OCI-LY1 (cell line): Measurements from ENCODE around the gene RPL39L.
A peak's percentile ranks its signal among the peaks of the same experiment; 100 is the strongest.

Source experiments
- H2AFZ ChIP-seq: fragments of 200-600 bp; sonication (generic), shearing (Covaris generic); 2 replicates; pipeline ENCODE4 v1.6.0; 2014; ENCODE audit warnings: antibody characterized with exemption, mild to moderate bottlenecking, low read length
- H3F3A ChIP-seq: fragments of 200-600 bp; sonication (generic), shearing (Covaris generic); 2 replicates; pipeline ENCODE4 v1.6.0; 2014; ENCODE audit warnings: mild to moderate bottlenecking, antibody characterized with exemption, low read length, moderate library complexity; ENCODE audit not compliant: insufficient read depth
- H3K27ac ChIP-seq: fragments of 200-600 bp; sonication (generic); 2 replicates; pipeline ENCODE4 v1.5.1; 2014; ENCODE audit warnings: low read length, mixed run types, mild to moderate bottlenecking, low read depth; ENCODE audit not compliant: poor library complexity, severe bottlenecking
- H3K27me3 ChIP-seq: fragments of 200-600 bp; sonication (generic); 2 replicates; pipeline ENCODE4 v1.6.0; 2014; ENCODE audit warnings: antibody characterized with exemption, mild to moderate bottlenecking, low read length, moderate library complexity; ENCODE audit not compliant: insufficient read depth
- H3K36me3 ChIP-seq: fragments of 200-600 bp; sonication (generic); 2 replicates; pipeline ENCODE4 v1.6.1; 2014; ENCODE audit warnings: mild to moderate bottlenecking, antibody characterized with exemption, low read length, moderate library complexity, mixed read lengths; ENCODE audit not compliant: insufficient read depth
- H3K4me1 ChIP-seq: fragments of 200-600 bp; sonication (generic); 2 replicates; pipeline ENCODE4 v1.5.1; 2014; ENCODE audit warnings: mild to moderate bottlenecking, low read length, moderate library complexity; ENCODE audit not compliant: insufficient read depth, severe bottlenecking
- H3K4me2 ChIP-seq: fragments of 200-600 bp; sonication (generic), shearing (Covaris generic); 2 replicates; pipeline ENCODE4 v1.6.1; 2014; ENCODE audit warnings: low read length
- H3K4me3 ChIP-seq: fragments of 200-600 bp; sonication (generic); 2 replicates; pipeline ENCODE4 v1.5.1; 2014; ENCODE audit warnings: low read length, low read depth, mild to moderate bottlenecking, mixed read lengths; ENCODE audit not compliant: poor library complexity, severe bottlenecking
- H3K79me2 ChIP-seq: fragments of 200-600 bp; shearing (Covaris generic); 2 replicates; pipeline ENCODE4 v1.6.1; 2016; ENCODE audit warnings: mixed run types, low read length, mixed read lengths; ENCODE audit not compliant: insufficient read depth
- H3K9ac ChIP-seq: fragments of 200-600 bp; sonication (generic), shearing (Covaris generic); 2 replicates; pipeline ENCODE4 v1.6.1; 2014; ENCODE audit warnings: mild to moderate bottlenecking, low read length, mixed read lengths
- H3K9me2 ChIP-seq: fragments of 200-600 bp; sonication (generic), shearing (Covaris generic); 2 replicates; pipeline ENCODE4 v1.6.1; 2014; ENCODE audit warnings: low read depth, mild to moderate bottlenecking, low read length, mixed read lengths
- H3K9me3 ChIP-seq: fragments of 200-600 bp; shearing (Covaris generic); 2 replicates; pipeline ENCODE4 v1.6.1; 2014; ENCODE audit warnings: low read length, mixed read lengths
- H4K20me1 ChIP-seq: fragments of 200-600 bp; sonication (generic), shearing (Covaris generic); 2 replicates; pipeline ENCODE4 v1.6.0; 2016; ENCODE audit warnings: mild to moderate bottlenecking, low read length; ENCODE audit not compliant: insufficient read depth
- CTCF ChIP-seq: fragments of 200-600 bp; sonication (generic), shearing (Covaris generic); IDR thresholded peaks from 2 replicates; pipeline ENCODE4 v1.5.1; 2017; ENCODE audit warnings: mild to moderate bottlenecking, antibody characterized with exemption, low read length, moderate library complexity, mixed read lengths
- EZH2 ChIP-seq: fragments of 200-600 bp; sonication (generic), shearing (Covaris generic); IDR thresholded peaks from 2 replicates; pipeline ENCODE4 v1.8.0; 2017; ENCODE audit warnings: borderline replicate concordance, mixed run types, mild to moderate bottlenecking, antibody characterized with exemption, low read length, moderate library complexity, mixed read lengths

RPL39L gene

GRCh38 chr3:187072511-187072910 lies 66.8 kb downstream of the RPL39L start:
- no peaks in the 10 kb centered on the region for H3K9me2 ChIP-seq
- H4K20me1 ChIP-seq, result no peaks in the 10 kb centered on the region
- peak overlapping the region; percentile 16 for H3K4me3 ChIP-seq
- H3K79me2 ChIP-seq, result no peaks in the 10 kb centered on the region
- no peak overlapping the region for H2AFZ ChIP-seq
- peak overlapping the region; percentile 98 for H3K27ac ChIP-seq
- no peaks in the 10 kb centered on the region for H3F3A ChIP-seq
- peaks cover 61% of the 10 kb centered on the region for H3K4me1 ChIP-seq
- peak overlapping the region; percentile 31; the same call in 1 of the 2 replicates for H3K9ac ChIP-seq
- no peak for TF ChIP-seq EZH2
- TF ChIP-seq CTCF, result no peak
- H3K4me2 ChIP-seq, result peak overlapping the region; percentile 39
- H3K27me3 ChIP-seq, result no peaks in the 10 kb centered on the region
- H3K36me3 ChIP-seq, result peaks cover 92% of the 10 kb centered on the region
- no peaks in the 10 kb centered on the region for H3K9me3 ChIP-seq

DNA sequence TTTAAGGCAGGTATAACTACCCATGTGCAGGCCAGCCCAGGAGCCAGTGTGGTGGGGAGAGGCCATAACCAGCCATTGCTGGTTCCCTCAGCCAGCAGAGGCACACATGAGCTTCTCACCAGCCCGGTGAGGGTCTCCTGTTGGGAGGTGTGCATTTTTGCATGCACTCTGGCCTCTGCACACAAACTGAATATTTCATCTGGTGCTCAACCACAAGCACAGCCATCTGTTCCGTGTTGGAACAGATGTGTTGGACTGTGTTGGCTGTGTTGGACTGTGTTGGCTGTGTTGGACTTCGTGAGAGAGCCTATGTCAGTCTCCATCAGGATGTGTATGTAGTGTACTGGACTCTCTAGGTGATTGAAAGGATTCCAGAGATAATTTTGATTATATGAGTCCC lies 67.2 kb downstream of the RPL39L start:
- H3K9me3 ChIP-seq, result no peaks in the 10 kb centered on the region
- peak overlapping the region; percentile 31 for H3K9ac ChIP-seq
- H3K4me2 ChIP-seq, result peak overlapping the region; percentile 39
- peak overlapping the region; percentile 16 for H3K4me3 ChIP-seq
- peaks cover 91% of the 10 kb centered on the region for H3K36me3 ChIP-seq
- no peaks in the 10 kb centered on the region for H3F3A ChIP-seq
- H3K9me2 ChIP-seq, result no peaks in the 10 kb centered on the region
- peaks cover 65% of the 10 kb centered on the region for H3K4me1 ChIP-seq
- TF ChIP-seq EZH2 (no peak), CTCF (peak; percentile 42)
- no peak overlapping the region for H2AFZ ChIP-seq
- H3K27ac ChIP-seq, result peak overlapping the region; percentile 98
- no peaks in the 10 kb centered on the region for H3K27me3 ChIP-seq
- no peaks in the 10 kb centered on the region for H4K20me1 ChIP-seq
- H3K79me2 ChIP-seq, result no peaks in the 10 kb centered on the region
